Activated T-helper 1 cell treated with Interleukin-2 at 50 U/mL for 16 hours (primary cell): ENCODE data around the gene FLYWCH1.

Source experiments
- DNase-seq: peaks from one replicate; pipeline ENCODE4 v3.0.0-alpha.2; 2020; ENCODE audit warnings: low read depth

The FLYWCH1 gene

GRCh38 chr16:2983706-2984136 is 72.0 kb downstream of the FLYWCH1 start:
- peak; percentile 53 for DNase-seq

DNA sequence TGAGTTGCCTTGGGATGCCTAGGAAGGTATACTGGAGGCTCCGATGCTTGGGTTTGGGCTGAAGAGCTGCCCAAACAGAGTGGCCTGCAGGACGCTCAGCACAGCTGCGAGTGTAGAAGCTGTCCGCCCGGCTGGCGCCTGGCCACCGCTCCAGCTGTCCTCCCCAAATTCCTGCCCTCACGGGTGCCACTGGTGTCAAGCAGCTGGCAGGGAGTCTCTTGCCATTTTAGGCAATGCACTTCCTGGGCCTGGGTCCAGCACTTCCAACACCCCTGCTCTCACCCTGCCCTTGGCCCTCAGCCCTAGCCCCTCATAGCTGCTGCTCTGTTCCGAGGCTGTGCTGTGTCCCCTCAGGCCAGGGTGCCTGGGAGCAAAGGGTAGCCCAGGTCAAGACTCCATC is 73.7 kb downstream of the FLYWCH1 start:
- no peak for DNase-seq

GRCh38 chr16:2985893-2986355 is 74.2 kb downstream of the FLYWCH1 start:
- DNase-seq = no peak

- no peak for DNase-seq
Observed at GRCh38 chr16:2986623-2987188, 75.0 kb downstream of the FLYWCH1 start.

- DNase-seq = no peak
Observed at GRCh38 chr16:2987286-2987685, 75.6 kb downstream of the FLYWCH1 start.

DNA sequence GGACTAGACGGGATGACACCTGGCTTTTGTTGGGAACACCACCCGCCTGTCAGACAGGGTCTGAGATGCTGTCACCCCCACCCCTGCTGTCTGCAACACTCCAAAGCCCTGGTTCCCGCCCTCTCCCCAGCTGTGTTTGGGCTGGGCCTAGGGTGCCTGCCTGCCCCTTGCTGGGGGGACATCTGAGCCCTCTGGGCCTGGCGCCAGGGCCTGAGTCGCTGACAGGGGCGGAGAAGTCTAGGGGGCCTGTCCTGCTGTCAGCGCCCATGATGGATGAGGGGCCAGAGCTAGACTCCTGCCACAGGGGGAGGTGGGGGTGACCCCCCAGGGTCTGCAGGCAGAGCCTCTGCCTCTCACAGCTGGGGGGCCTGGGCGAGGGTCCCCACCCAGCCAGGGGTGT is 76.1 kb downstream of the FLYWCH1 start:
- DNase-seq = no peak

- no peak for DNase-seq
Observed at GRCh38 chr16:2988590-2989099, 76.9 kb downstream of the FLYWCH1 start.

GRCh38 chr16:2990891-2991290 is 79.2 kb downstream of the FLYWCH1 start:
- no peak for DNase-seq

DNA sequence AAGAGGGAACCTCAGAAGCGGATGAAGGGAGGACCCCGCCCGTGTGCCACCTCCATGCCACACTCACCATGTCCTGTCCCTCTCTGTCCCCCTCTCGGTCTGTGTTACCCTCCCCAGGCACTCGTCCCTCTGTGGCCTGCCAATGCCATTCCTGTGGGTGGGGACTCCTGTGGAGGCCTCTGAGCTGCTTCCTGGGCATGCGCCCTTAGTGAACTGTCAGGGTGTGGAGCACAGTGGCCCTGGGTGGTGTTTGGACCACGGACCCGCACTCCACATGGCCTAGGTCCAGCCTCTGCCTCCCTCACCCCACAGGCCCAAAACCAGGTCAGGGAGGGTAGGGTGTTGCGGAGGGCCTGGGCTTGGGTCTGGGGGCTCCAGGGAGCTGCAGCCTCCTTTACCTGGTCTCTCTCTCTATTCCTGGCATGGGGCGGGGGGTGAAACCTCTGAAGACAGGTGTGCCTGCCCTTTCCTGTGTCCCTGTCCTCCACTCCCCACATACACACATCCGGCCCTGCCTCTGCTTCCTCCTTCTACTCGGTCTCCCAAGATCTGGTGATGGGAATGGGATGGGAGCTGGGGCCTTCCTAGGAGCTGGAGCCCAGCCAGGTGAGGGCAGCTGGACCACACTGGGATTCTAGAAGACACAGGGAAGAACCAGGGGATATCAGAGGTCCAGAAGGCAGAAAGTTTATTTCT is 80.0 kb downstream of the FLYWCH1 start:
- no peak for DNase-seq

DNA sequence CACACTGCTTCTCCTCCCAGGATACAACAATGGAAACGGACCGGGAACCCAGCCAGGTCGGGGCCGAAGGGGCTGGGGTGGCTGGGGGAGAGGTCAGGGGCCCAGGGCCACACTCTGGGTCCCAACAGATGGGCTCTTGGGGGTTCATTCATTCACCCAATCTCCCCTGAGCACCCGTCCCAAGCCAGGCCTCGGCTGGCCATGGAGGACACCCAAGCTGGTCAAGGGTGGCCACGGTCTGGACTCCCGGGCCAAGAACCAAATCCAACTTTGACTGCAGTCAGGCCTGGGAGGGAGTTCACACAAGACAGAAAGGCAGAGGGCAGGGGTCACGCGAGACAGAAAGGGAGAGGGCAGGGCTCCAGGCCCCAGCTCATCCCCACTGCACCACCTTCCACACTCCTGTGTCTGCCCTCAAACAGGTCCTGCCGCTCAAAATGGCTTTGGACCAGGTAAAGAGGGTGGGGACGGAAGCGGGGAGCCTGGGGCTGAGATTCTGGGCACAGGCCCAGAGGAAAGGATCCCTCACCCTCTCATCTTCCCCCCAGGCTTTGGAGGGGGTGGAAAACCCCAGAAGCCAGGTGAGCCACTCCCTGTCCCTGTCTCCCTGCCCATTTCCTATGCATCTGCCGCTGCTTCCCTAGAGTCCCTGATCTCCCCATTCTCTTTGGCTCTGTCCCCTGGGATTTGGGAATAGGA is 80.8 kb downstream of the FLYWCH1 start:
- no peak for DNase-seq

DNA sequence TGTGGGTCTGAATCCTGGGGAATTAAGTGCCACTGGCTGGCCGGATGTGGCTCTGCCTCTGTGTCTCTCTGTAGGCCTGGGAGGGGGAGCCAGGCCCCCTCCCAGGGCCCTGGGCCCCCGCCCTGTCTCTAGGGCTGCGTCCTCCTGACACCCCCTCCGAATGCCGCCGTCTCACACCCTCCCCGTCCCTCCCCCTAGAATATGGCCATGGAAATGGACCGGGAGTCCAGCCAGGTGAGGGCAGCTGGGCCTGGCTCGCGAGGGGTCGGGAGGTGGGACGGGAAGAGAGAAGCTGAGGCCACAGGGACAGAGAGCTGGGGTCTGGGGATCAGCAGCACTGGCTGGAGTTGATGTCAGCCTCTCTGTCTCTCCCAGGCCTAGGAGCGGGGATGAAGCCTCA is 84.6 kb downstream of the FLYWCH1 start:
- DNase-seq = no peak

DNA sequence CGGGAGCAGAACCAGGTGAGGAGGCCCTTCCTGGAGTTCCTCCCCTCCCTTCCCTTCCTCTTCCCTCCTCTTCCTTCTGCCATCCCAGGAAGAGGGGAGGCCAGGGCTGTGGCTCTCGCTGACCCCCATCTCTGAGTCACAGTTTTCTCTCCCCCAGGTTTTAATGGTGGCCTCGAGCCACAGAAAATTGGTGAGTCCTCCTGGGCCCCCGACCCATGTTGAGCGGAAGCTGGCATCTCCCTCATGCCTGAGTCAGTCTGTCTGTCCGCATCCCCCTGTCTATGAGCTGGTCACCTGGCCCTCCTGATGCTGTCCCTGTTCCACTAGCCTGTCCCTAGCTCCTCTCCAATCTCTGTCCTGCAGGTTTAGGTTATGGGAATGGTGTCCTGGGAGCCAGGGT is 88.2 kb downstream of the FLYWCH1 start:
- DNase-seq = no peak

DNA sequence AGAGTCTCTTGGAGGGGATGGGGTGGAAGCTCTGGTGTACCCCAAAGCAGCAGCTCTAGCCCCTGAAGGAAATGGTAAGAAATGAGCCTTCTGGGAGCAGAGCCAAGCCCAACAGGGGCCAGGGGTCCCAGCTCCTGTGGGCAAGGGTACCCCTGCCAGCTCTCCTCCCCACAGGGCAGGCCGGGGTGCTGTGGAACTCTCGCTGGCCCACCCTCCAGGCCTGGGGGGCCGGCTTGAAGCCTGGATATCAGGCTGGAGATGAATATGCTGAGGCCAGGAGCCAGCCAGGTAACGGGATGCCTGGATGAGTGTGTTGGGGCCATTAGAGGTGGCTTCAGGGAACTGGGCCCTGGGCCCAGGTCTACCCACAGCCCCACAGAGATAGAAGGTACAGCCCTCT is 88.8 kb downstream of the FLYWCH1 start:
- no peak for DNase-seq
